T-helper 1 cell (primary cell): ENCODE results near the gene POU6F2.

Source experiments
- DNase-seq, 5 donors: peaks; one replicate each; pipeline ENCODE4 v3.0.0-alpha.2; 2012 to 2020

POU6F2 gene

GRCh38 chr7:39069896-39070881 is 92.5 kb downstream of the POU6F2 start:
- no peak for DNase-seq

GRCh38 chr7:39071116-39071515 is 93.4 kb downstream of the POU6F2 start:
- DNase-seq = no peak

GRCh38 chr7:39073432-39073831 is 95.7 kb downstream of the POU6F2 start:
- no peak for DNase-seq

- no peak for DNase-seq
Measured at GRCh38 chr7:39075210-39075609, 97.5 kb downstream of the POU6F2 start.

- no peak for DNase-seq
Measured at GRCh38 chr7:39083781-39084180, 106.1 kb downstream of the POU6F2 start.

GRCh38 chr7:39084349-39084748 is 106.6 kb downstream of the POU6F2 start:
- DNase-seq = no peak

GRCh38 chr7:39085189-39085588 is 107.5 kb downstream of the POU6F2 start:
- DNase-seq = no peak

GRCh38 chr7:39085590-39086049 is 107.9 kb downstream of the POU6F2 start:
- no peak for DNase-seq

- no peak for DNase-seq
Measured at GRCh38 chr7:39086638-39087360, 109.1 kb downstream of the POU6F2 start.

GRCh38 chr7:39088730-39089593 is 111.3 kb downstream of the POU6F2 start:
- no peak for DNase-seq

- no peak for DNase-seq
Measured at GRCh38 chr7:39091145-39091544, 113.4 kb downstream of the POU6F2 start.

GRCh38 chr7:39091774-39092173 is 114.1 kb downstream of the POU6F2 start:
- DNase-seq = no peak

- no peak for DNase-seq
Measured at GRCh38 chr7:39094731-39095130, 117.0 kb downstream of the POU6F2 start.

GRCh38 chr7:39095875-39096619 is 118.3 kb downstream of the POU6F2 start:
- DNase-seq = no peak

- no peak for DNase-seq
Measured at GRCh38 chr7:39098506-39098905, 120.8 kb downstream of the POU6F2 start.

- no peak for DNase-seq
Measured at GRCh38 chr7:39099146-39099545, 121.4 kb downstream of the POU6F2 start.

- DNase-seq = no peak
Measured at GRCh38 chr7:39100270-39100669, 122.6 kb downstream of the POU6F2 start.

- no peak for DNase-seq
Measured at GRCh38 chr7:39102234-39102633, 124.5 kb downstream of the POU6F2 start.

- DNase-seq = no peak
Measured at GRCh38 chr7:39105720-39106119, 128.0 kb downstream of the POU6F2 start.

GRCh38 chr7:39125846-39126245 is 148.1 kb downstream of the POU6F2 start:
- no peak for DNase-seq

- DNase-seq = no peak
Measured at GRCh38 chr7:39127058-39127457, 149.3 kb downstream of the POU6F2 start.

- DNase-seq = no peak
Measured at GRCh38 chr7:39128287-39128843, 150.7 kb downstream of the POU6F2 start.
